ENCODE measurements around the gene TMCC3.

DNA sequence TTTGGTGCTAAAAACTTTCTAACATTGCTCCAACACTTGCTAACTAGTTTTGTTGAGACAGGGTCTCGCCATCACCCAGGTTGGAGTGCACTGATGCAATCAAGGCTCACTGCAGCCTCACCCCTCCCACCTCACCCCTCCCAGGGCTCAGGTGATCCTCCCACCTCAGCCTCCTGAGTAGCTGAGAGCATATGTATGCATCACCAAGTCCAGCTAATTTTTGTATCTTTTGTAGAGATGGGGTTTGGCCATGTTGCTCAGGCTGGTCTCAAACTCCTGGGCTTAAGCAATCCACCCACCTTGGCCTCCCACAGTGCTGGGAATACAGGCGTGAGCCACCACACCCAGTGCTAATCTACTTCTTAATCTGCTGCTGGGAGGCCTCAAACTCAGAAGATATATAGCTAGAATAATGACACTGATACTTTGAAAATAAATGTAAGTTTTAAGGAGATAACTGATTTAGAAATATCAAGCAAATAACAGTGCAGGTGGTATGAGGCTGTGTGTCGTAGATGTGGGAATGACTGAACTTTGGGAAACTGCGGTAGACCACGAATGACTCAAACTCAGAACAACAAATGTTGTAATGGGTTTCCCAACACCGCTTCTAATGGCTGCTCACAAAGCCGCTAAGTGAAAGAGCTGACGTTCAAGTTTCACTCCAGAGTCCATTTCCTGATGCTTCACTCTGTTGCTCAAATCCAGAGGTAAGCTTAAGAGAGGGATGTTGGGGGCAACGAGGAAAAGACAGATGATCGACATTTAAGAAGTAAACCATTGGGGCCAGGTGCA lies 10.0 kb downstream of the TMCC3 start:
- TF ChIP-seq, protein P1, sequence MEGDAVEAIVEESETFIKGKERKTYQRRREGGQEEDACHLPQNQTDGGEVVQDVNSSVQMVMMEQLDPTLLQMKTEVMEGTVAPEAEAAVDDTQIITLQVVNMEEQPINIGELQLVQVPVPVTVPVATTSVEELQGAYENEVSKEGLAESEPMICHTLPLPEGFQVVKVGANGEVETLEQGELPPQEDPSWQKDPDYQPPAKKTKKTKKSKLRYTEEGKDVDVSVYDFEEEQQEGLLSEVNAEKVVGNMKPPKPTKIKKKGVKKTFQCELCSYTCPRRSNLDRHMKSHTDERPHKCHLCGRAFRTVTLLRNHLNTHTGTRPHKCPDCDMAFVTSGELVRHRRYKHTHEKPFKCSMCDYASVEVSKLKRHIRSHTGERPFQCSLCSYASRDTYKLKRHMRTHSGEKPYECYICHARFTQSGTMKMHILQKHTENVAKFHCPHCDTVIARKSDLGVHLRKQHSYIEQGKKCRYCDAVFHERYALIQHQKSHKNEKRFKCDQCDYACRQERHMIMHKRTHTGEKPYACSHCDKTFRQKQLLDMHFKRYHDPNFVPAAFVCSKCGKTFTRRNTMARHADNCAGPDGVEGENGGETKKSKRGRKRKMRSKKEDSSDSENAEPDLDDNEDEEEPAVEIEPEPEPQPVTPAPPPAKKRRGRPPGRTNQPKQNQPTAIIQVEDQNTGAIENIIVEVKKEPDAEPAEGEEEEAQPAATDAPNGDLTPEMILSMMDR (IDR thresholded peaks at IDR 0.05; ENCODE audit: insufficient read depth, low read depth, low read length): no peak
- TF ChIP-seq EZH2 (IDR thresholded peaks at IDR 0.05; ENCODE audit: insufficient read depth, low read length): no peak

Data from astrocyte (in vitro differentiated cells and primary cell).